Measurements from ENCODE around the gene MGAT4B. TPM values are rescaled to one million over a fixed set of nuclear protein-coding genes. Genes with fewer than 3 reads are reported as not detected.
"Not testable (repeated sequence)": the region's sequence is repeated elsewhere in the genome, so short reads cannot be mapped to it uniquely, and the experiment has no call there.

The MGAT4B gene
- total RNA-seq, 1 donor from 2014 or later, result 278 TPM

DNA sequence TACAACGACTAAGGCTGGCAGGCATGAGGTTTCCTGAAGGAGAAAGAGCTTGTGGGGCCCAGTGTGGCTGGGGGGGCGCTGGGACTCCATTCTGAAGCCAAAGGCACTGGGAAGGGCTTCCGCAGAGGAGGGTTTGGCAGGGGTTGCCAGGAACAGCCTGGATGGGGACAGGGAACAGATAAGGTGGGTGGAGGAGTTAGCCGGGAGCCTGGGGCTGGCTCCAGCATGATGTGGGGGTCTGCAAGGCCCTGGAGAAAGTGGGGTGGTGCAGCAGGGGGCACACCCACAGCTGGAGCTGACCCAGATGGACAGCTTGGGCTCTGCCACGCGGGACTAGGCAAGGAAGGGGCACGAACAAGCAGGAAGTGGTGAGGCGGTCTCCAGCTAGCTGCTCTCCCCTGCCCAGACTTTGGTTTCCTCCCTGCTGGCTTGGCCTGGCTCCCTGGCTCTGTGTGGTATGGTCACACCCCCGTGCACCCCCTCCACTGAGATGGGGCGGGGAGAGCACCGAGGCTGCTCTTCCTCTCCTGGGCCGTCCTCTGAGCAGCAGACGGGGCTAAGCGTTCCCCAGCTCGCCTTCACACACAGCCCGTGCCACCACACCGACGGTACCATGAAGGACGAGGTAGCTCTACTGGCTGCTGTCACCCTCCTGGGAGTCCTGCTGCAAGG is 13.1 kb downstream of the MGAT4B start, which contains the start of gene LTC4S:
TSS of gene LTC4S (plus strand) at position 519 of the 672 bp plus-strand sequence. CDS start at position 614, 95 bp downstream.
- no peak for DNase-seq (ENCODE audit: low read depth)
- H3K4me3 ChIP-seq (ENCODE audit: low read depth, low read length), result no peak within 1 kb of the TSS
- TF ChIP-seq, protein P1, sequence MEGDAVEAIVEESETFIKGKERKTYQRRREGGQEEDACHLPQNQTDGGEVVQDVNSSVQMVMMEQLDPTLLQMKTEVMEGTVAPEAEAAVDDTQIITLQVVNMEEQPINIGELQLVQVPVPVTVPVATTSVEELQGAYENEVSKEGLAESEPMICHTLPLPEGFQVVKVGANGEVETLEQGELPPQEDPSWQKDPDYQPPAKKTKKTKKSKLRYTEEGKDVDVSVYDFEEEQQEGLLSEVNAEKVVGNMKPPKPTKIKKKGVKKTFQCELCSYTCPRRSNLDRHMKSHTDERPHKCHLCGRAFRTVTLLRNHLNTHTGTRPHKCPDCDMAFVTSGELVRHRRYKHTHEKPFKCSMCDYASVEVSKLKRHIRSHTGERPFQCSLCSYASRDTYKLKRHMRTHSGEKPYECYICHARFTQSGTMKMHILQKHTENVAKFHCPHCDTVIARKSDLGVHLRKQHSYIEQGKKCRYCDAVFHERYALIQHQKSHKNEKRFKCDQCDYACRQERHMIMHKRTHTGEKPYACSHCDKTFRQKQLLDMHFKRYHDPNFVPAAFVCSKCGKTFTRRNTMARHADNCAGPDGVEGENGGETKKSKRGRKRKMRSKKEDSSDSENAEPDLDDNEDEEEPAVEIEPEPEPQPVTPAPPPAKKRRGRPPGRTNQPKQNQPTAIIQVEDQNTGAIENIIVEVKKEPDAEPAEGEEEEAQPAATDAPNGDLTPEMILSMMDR (conservative IDR thresholded peaks at IDR 0.05; ENCODE audit: low read depth, low read length), result no peak

DNA sequence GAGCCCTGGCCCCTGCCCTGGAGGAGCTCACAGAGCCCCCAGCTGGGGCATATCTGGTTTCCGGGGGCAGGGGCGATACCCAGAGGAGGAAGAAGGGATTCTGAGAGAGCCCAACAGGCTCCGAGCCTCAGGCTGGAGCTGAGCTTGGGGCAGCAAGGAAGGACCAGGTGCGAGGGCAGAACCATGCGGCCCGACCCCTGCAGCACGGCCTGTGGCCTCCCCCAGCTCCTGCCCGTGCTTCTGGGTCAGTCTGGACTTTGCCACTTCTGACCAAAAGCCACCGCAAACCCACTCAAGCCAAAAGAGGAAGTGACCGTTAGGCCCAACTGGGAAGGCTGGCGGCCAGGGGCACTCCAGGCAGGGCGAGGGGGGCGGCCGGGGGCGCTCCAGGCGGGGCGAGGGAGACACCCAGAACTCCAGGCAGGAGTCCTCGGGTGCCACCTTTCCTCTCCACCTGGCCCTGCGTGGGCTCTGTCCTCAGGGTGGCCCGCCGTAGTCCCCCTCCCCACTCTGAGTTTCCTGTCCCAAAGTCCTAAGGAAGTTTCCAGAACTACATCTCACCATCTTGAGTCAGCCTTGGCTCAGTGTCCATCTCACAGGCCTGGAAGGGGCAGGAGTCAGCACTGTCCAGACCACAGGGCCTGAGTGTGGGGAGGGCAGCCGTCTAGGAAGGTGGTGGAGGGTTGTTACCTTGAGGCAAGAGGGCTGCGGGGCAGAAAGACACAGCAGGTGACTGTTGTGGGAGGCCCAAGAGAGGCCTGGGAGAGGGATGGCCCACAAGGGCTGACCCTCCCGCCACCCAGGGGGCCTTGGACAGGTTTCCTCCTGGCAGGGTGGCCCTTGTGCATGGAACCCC is 13.8 kb downstream of the MGAT4B start:
- H3K4me3 ChIP-seq (ENCODE audit: low read depth, low read length), result no peak overlapping the region
- DNase-seq (ENCODE audit: low read depth), result no peak
- TF ChIP-seq, protein P1 (conservative IDR thresholded peaks at IDR 0.05; ENCODE audit: low read depth, low read length), result no peak

DNA sequence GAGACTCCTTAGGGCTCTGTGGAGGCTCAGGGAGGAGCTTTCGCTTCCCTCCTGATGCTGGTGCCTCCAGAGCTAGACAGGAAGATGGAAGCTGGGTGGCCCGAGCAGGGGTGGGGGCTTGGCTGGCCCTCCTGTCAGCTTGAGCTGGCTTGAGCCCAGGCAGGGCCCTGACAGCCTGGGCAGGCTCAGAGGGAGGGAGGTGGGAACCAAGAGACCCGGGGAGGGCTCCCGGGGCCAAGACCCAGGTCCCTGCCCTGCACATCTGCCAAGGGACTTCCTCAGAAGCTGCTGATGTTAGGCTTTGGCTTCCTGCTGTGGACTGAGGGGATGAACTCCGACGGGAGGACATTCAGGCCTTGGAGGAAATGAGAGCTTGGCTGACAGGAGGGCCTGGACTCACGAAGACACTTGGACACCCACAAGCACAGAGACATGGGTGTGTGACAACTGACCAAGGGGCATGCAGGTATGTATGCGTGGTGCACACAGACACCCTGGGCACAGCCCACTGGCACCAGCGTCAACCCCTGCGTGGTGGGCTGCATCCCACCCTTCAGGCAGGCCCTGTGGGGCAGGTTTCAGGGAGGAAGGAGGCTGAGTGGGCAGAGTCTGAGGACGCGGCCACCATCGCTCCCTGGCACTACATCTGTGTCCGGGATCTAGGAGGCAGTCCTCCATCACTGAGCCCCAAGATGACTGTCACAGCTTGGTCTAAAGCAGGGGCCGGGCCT is 14.6 kb downstream of the MGAT4B start:
- no peak overlapping the region for H3K4me3 ChIP-seq (ENCODE audit: low read depth, low read length)
- TF ChIP-seq, protein P1 (conservative IDR thresholded peaks at IDR 0.05; ENCODE audit: low read depth, low read length), result no peak
- DNase-seq (ENCODE audit: low read depth), result no peak

DNA sequence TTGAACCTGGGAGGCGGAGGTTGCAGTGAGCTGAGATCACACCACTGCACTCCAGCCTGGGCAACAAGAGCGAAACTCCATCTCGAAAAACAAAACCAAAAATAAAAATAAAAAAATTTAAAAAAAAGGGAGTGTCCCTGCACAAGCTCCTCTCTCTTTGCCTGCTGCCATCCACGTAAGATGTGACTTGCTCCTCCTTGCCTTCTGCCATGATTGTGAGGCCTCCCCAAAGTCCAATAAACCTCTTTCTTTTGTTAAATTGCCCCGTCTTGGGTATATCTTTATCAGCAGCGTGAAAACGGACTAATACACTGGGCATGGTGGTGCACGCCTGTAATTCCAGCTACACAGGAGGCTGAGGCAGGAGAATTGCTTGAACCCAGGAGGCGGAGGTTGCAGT is 17.4 kb downstream of the MGAT4B start:
- DNase-seq (ENCODE audit: low read depth); H3K4me3 ChIP-seq (ENCODE audit: low read depth, low read length): not testable (repeated sequence)

DNA sequence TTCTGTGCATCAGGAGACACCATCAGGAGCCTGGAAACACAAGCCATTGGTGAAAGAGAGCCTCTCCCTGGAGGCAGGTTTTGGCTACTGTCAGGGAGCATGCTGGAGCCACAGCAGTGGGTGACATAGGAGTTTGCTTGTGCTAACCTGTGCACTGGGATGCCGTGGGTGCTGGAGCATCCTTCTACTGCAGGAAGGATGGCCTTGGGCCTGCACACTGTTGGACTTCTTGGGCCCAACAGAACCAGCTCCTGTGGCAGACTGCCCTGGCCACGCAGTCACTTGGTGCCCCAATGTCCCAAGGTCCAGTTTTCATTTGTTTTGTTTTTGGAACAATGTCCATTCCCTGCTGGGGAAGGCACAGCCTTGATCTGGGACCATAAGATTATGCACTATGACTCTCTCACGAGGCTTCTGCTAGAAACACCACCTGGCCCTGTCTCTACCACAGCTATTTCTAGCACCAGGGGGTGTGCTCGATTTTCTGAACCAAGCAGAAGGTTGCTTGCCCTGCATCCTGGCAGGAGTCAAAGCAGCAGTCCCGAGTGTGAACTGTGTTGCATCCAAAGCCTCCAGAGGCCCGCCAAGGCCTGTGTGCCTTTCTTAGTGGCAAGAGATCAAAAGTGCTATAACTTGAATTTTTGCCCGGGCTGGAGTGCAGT is 18.3 kb downstream of the MGAT4B start:
- H3K4me3 ChIP-seq (ENCODE audit: low read depth, low read length), result no peak overlapping the region
- TF ChIP-seq, protein P1 (conservative IDR thresholded peaks at IDR 0.05; ENCODE audit: low read depth, low read length), result no peak
- DNase-seq (ENCODE audit: low read depth), result no peak

DNA sequence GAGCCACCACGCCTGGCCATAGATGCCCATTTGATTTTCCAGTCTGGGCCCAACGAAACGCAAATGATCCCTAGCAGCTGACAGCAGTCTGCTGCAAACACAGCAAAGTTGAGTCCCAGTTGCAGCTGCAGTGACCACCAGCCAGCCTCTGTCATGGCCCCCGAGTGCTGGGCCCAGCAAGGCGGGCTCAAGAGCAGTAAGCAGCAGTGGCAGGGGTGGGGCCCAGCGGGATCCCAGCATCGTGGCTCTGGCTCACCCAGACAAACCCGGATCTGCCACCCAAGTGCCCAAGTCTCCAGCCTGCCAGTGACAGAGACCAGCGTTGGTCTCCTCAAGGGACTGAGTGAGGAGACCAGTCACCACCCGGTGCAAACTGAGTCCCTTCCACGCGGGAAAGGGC is 19.8 kb downstream of the MGAT4B start:
- TF ChIP-seq, protein P1 (conservative IDR thresholded peaks at IDR 0.05; ENCODE audit: low read depth, low read length), result no peak
- no peak overlapping the region for H3K4me3 ChIP-seq (ENCODE audit: low read depth, low read length)
- no peak for DNase-seq (ENCODE audit: low read depth)
